ENCODE data around the gene SLC44A1.

The SLC44A1 gene

GRCh38 chr9:105344283-105344682, 99.8 kb downstream of the SLC44A1 start:
- no peak for DNase-seq

- DNase-seq: no peak
Measured at GRCh38 chr9:105345626-105346025, 101.2 kb downstream of the SLC44A1 start.

- DNase-seq: no peak
Measured at GRCh38 chr9:105346273-105346672, 101.8 kb downstream of the SLC44A1 start.

- DNase-seq: no peak
Measured at GRCh38 chr9:105354448-105354847, 110.0 kb downstream of the SLC44A1 start.

GRCh38 chr9:105355781-105356180, 111.3 kb downstream of the SLC44A1 start:
- DNase-seq: no peak

- no peak for DNase-seq
Measured at GRCh38 chr9:105357937-105358336, 113.5 kb downstream of the SLC44A1 start.

- DNase-seq: no peak
Measured at GRCh38 chr9:105359892-105360291, 115.4 kb downstream of the SLC44A1 start.

- DNase-seq: no peak
Measured at GRCh38 chr9:105360344-105360743, 115.9 kb downstream of the SLC44A1 start.

GRCh38 chr9:105361873-105362272, 117.4 kb downstream of the SLC44A1 start:
- no peak for DNase-seq

GRCh38 chr9:105362470-105362869, 118.0 kb downstream of the SLC44A1 start:
- DNase-seq: no peak

GRCh38 chr9:105363837-105364236, 119.4 kb downstream of the SLC44A1 start:
- no peak for DNase-seq

- DNase-seq: no peak
Measured at GRCh38 chr9:105369911-105370310, 125.5 kb downstream of the SLC44A1 start.

- no peak for DNase-seq
Measured at GRCh38 chr9:105373723-105374122, 129.3 kb downstream of the SLC44A1 start.

GRCh38 chr9:105375323-105375722, 130.9 kb downstream of the SLC44A1 start:
- no peak for DNase-seq

- no peak for DNase-seq
Measured at GRCh38 chr9:105376893-105377292, 132.4 kb downstream of the SLC44A1 start.

- DNase-seq: no peak
Measured at GRCh38 chr9:105385381-105385985, 141.0 kb downstream of the SLC44A1 start.

GRCh38 chr9:105389796-105390195, 145.3 kb downstream of the SLC44A1 start:
- DNase-seq: no peak

- DNase-seq: no peak
Measured at GRCh38 chr9:105390871-105391270, 146.4 kb downstream of the SLC44A1 start.

GRCh38 chr9:105391288-105391687, 146.8 kb downstream of the SLC44A1 start:
- no peak for DNase-seq

- no peak for DNase-seq
Measured at GRCh38 chr9:105392531-105392930, 148.1 kb downstream of the SLC44A1 start.

GRCh38 chr9:105393576-105394344, 149.3 kb downstream of the SLC44A1 start:
- DNase-seq: no peak

GRCh38 chr9:105396441-105396840, 152.0 kb downstream of the SLC44A1 start:
- DNase-seq: no peak

- no peak for DNase-seq
Measured at GRCh38 chr9:105396901-105397300, 152.4 kb downstream of the SLC44A1 start.

- DNase-seq: no peak
Measured at GRCh38 chr9:105399117-105399516, 154.7 kb downstream of the SLC44A1 start.

GRCh38 chr9:105401651-105402050, 157.2 kb downstream of the SLC44A1 start:
- DNase-seq: no peak
